Endothelial cell of umbilical vein (primary cell): ENCODE measurements around the gene TSPAN31. TPM values are rescaled to one million over a fixed set of nuclear protein-coding genes. Genes with fewer than 3 reads are reported as not detected.

Source experiments
- BruUV-seq: library from RNA; stranded (reverse); fragments of 400-500 nt; replicated peaks from 2 replicates; lab custom pipeline; 2021; lab: Mats Ljungman, UMichigan
- CTCF ChIA-PET: fragments of 300-600, 350-600 bp; sonication (Branson Sonifier 250); formaldehyde crosslinking; loops from one replicate; lab custom pipeline; 2021; ENCODE audit warnings: antibody characterized with exemption, inconsistent platforms; lab: Charles Lee
- POLR2A ChIA-PET: fragments of 300-600, 350-600 bp; sonication (Branson Sonifier 250); formaldehyde crosslinking; loops from one replicate; lab custom pipeline; 2021; ENCODE audit warnings: antibody characterized with exemption, inconsistent platforms; lab: Charles Lee
- DNase-seq: peaks from one replicate; pipeline ENCODE4 v3.0.0-alpha.2; 2011; ENCODE audit warnings: low read depth, low spot score
- FAIRE-seq: peaks from 2 replicates; lab custom pipeline; 2011; peaks lifted over from hg19 to GRCh38; lab: Jason Lieb, UNC
- H2AFZ ChIP-seq: 2 replicates; pipeline ENCODE4 v1.6.0; 2012; ENCODE audit warnings: low read depth, low read length, control low read depth, inconsistent platforms
- H3K27ac ChIP-seq: 2 replicates; pipeline ENCODE4 v1.5.1; 2011; ENCODE audit warnings: low read depth, mild to moderate bottlenecking, control low read depth, low read length, moderate library complexity; ENCODE audit not compliant: insufficient read depth
- H3K27me3 ChIP-seq, 2 experiments: 2 replicates each; pipeline versions ENCODE4 v1.6.0 to v1.6.1; 2011; ENCODE audit warnings: low read length in 2 of 2, mixed read lengths in 1 of 2; ENCODE audit not compliant: control insufficient read depth in 2 of 2, insufficient read depth in 2 of 2
- H3K36me3 ChIP-seq, 2 experiments: 2 replicates in 1 of 2; 3 replicates in 1 of 2; pipeline ENCODE4 v1.5.1; 2011; ENCODE audit warnings: low read length in 2 of 2, mild to moderate bottlenecking in 1 of 2, moderate library complexity in 1 of 2; ENCODE audit not compliant: control insufficient read depth in 2 of 2, insufficient read depth in 2 of 2; ENCODE audit errors: extremely low read depth in 1 of 2
- H3K4me1 ChIP-seq: 3 replicates; pipeline ENCODE4 v1.5.1; 2011; ENCODE audit warnings: mild to moderate bottlenecking, low read length; ENCODE audit not compliant: control insufficient read depth, insufficient read depth; ENCODE audit errors: extremely low read depth
- H3K4me2 ChIP-seq: 2 replicates; pipeline ENCODE4 v1.6.1; 2011; ENCODE audit warnings: low read length, control low read depth, mixed read lengths; ENCODE audit not compliant: insufficient read depth
- H3K4me3 ChIP-seq, 3 experiments: fragments of 200-600 bp in 1 of 3; sonication (generic), shearing (Covaris generic) in 1 of 3; replicated peaks in 1 of 3; 2 replicates each; pipeline ENCODE4 v1.5.1; 2011 to 2016; ENCODE audit warnings: control low read depth in 3 of 3, low read length in 3 of 3, mild to moderate bottlenecking in 2 of 3, inconsistent platforms in 1 of 3, low read depth in 1 of 3, moderate library complexity in 1 of 3; ENCODE audit not compliant: insufficient read depth in 1 of 3
- H3K79me2 ChIP-seq: 2 replicates; pipeline ENCODE4 v1.6.0; 2012; ENCODE audit warnings: low read length, inconsistent platforms; ENCODE audit not compliant: control insufficient read depth, insufficient read depth
- H3K9ac ChIP-seq: replicated peaks from 2 replicates; pipeline ENCODE3; 2011; ENCODE audit warnings: low read length, control low read depth; ENCODE audit not compliant: insufficient read depth; ENCODE audit errors: extremely low read depth
- H3K9me1 ChIP-seq: replicated peaks from 3 replicates; pipeline ENCODE4 v1.6.0; 2011; ENCODE audit warnings: mild to moderate bottlenecking, low read length; ENCODE audit not compliant: control insufficient read depth, insufficient read depth; ENCODE audit errors: extremely low read depth
- H3K9me3 ChIP-seq: replicated peaks from 2 replicates; pipeline ENCODE4 v1.5.1; 2012; ENCODE audit warnings: low read length, inconsistent platforms; ENCODE audit not compliant: control insufficient read depth, insufficient read depth
- H4K20me1 ChIP-seq: replicated peaks from 2 replicates; pipeline ENCODE3; 2011; ENCODE audit warnings: mild to moderate bottlenecking, low read length; ENCODE audit not compliant: control insufficient read depth, insufficient read depth; ENCODE audit errors: extremely low read depth
- CTCF ChIP-seq, 2 donors: IDR thresholded peaks; 1 replicate in 1 of 2; 2 replicates in 1 of 2; pipeline ENCODE4 v1.5.1; 2011; ENCODE audit warnings: low read length in 2 of 2, mild to moderate bottlenecking in 2 of 2, moderate library complexity in 2 of 2, control low read depth in 1 of 2, inconsistent platforms in 1 of 2, low read depth in 1 of 2; ENCODE audit not compliant: insufficient read depth in 1 of 2; ENCODE audit errors: extremely low read depth in 1 of 2
- EZH2 ChIP-seq: IDR thresholded peaks from 2 replicates; pipeline ENCODE4 v1.6.1; 2012; ENCODE audit warnings: borderline replicate concordance, low read depth, mild to moderate bottlenecking, moderate library complexity, low read length, inconsistent platforms; ENCODE audit not compliant: severe bottlenecking
- FOS ChIP-seq: IDR thresholded peaks from 2 replicates; pipeline ENCODE4 v1.6.1; 2011; ENCODE audit warnings: mild to moderate bottlenecking, low read length, moderate library complexity, borderline replicate concordance; ENCODE audit not compliant: insufficient read depth
- GATA2 ChIP-seq: IDR thresholded peaks from 2 replicates; pipeline ENCODE4 v1.7.0; 2011; ENCODE audit warnings: low read depth, mild to moderate bottlenecking, moderate library complexity, mixed read lengths, low read length; ENCODE audit not compliant: insufficient read length, insufficient read depth
- JUN ChIP-seq: IDR thresholded peaks from 2 replicates; pipeline ENCODE4 v1.6.1; 2011; ENCODE audit warnings: borderline replicate concordance, low read depth; ENCODE audit not compliant: insufficient read length, insufficient read depth
- MAX ChIP-seq: IDR thresholded peaks from 2 replicates; pipeline ENCODE4 v1.6.1; 2011; ENCODE audit not compliant: insufficient read depth, insufficient read length
- MYC ChIP-seq: IDR thresholded peaks from one replicate; pipeline ENCODE4 v1.6.1; 2011; ENCODE audit warnings: mild to moderate bottlenecking, low read depth, low read length
- POLR2A ChIP-seq: IDR thresholded peaks from 2 replicates; pipeline ENCODE4 v1.6.1; 2012; ENCODE audit warnings: low read depth, mild to moderate bottlenecking, control low read depth, low read length
- POLR2AphosphoS5 ChIP-seq: IDR thresholded peaks from 2 replicates; pipeline ENCODE4 v1.6.1; 2012; ENCODE audit warnings: low read depth, mild to moderate bottlenecking, control low read depth, low read length, moderate library complexity; ENCODE audit not compliant: insufficient read depth
- dilution Hi-C: fragments of 300-500 bp; cut with MboI; formaldehyde crosslinking; loops from one replicate; pipeline ENCODE4 v1.15.0; 2019; ENCODE audit warnings: low sequenced_read_pairs; ENCODE audit not compliant: extremely low pct_ligation_motif_present
- intact Hi-C: fragments of 100-400 bp; cut with micrococcal nuclease; formaldehyde crosslinking; loops from one replicate; pipeline ENCODE4 v1.10.0; 2022
- polyA plus RNA-seq, 4 experiments: library from polyadenylated mRNA; depleted of rRNA in 3 of 4; stranded (reverse) in 3 of 4; unstranded in 1 of 4; fragments of >200 nt; gene quantifications; 2 replicates each; pipeline versions ENCODE4 v1.2.1 to v1.2.3, GENCODE V29; 2011 to 2012; ENCODE audit warnings: missing spikeins in 1 of 4
- total RNA-seq: library from RNA; stranded (reverse); gene quantifications from 2 replicates; pipeline ENCODE4 v1.2.3, GENCODE V29; 2021

TSPAN31 gene
- total and polyA plus RNA-seq, 2 donors (not counting 3 experiments of a cell fraction or from before 2014, with no cell fraction given) = 15.0 to 43.9 TPM

DNA sequence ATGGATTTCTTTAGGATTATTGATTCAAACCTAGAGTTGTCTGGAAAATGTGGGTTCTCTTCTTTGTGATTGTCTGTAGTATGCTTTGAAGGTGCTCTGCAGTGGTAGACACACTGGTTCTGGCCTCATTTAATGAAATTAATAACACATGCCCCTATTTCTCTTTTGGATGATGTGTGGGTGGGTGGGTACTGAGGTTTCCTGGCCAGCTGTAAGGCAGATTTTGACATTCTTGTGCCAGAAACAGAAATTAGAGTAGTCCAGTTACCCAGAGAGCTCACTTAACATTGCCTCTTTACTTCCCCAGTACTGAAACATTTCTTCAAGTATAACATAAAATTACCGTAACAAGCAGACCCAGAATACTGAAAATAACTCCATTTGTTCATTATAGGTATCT, 52.2 kb downstream of the TSPAN31 start:
- Histone ChIP-seq H4K20me1 (no peaks in the 10 kb centered on the region), H3K4me2 (no peak overlapping the region), H3K9ac (no peak overlapping the region), H3K9me3 (no peaks in the 10 kb centered on the region), H3K27me3 (no peaks in the 10 kb centered on the region), H3K27ac (no peak overlapping the region), H3K4me1 (no peaks in the 10 kb centered on the region), H3K4me3 (no peak overlapping the region), H2AFZ (no peak overlapping the region), H3K79me2 (no peaks in the 10 kb centered on the region), H3K36me3 (peaks cover 15 to 21% of the 10 kb centered on the region in 2 experiments), H3K9me1 (no peaks in the 10 kb centered on the region)
- POLR2A ChIA-PET = no interaction called here
- CTCF ChIA-PET = interaction anchor here (1.3 to 1.5 kb wide), 2 partner anchors 9 to 13 kb away, joined by 3 to 4 read pairs; no protein-coding TSS in a partner anchor
- intact Hi-C loops = loop anchor here (1.0 kb wide), 1 partner anchor 14 kb away; no protein-coding TSS in a partner anchor
- FAIRE-seq (no peak), DNase-seq (no peak)
- BruUV-seq = no TSS peak
- TF ChIP-seq CTCF (IDR thresholded peaks at IDR 0.05; ENCODE audit: extremely low read depth in 1 of 2, insufficient read depth in 1 of 2, low read depth in 1 of 2, low read length in 2 of 2) (no peak), POLR2A (no peak), EZH2 (no peak)
- dilution Hi-C loops = no loop called here

DNA sequence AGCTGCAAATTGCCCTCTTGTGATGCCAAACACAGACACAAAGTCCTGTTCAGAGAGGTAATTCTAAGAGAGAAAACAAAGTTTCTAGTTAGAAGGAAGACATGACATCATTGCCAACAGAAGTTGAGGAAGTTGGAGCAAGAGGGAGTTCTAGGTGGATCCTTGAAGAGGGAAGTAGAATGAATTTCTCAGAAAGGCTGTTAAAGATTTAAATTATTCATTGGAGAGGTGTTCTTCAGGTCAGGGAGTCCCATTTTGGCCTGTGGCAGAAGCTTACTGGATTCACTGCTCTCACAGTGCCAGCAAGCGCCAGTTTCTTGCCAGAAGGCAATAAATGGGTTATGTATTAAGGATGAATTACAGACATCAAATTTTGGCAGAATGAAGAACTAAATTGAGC, 53.1 kb downstream of the TSPAN31 start:
- FAIRE-seq (no peak), DNase-seq (no peak)
- ChIA-PET CTCF (interaction anchor here (1.1 to 1.5 kb wide), 3 partner anchors 8 to 41 kb away, joined by 3 to 4 read pairs (median 4); no protein-coding TSS in a partner anchor), POLR2A (no interaction called here)
- BruUV-seq = no TSS peak
- Histone ChIP-seq H3K4me2 (no peak overlapping the region), H3K4me1 (no peaks in the 10 kb centered on the region), H3K9me1 (no peaks in the 10 kb centered on the region), H3K27me3 (no peaks in the 10 kb centered on the region), H3K4me3 (no peak overlapping the region), H3K27ac (no peak overlapping the region), H2AFZ (no peak overlapping the region), H3K36me3 (peaks cover 12 to 24% of the 10 kb centered on the region in 2 experiments), H3K9ac (no peak overlapping the region), H4K20me1 (no peaks in the 10 kb centered on the region), H3K9me3 (no peaks in the 10 kb centered on the region), H3K79me2 (no peaks in the 10 kb centered on the region)
- TF ChIP-seq EZH2 (no peak), POLR2AphosphoS5 (no peak), GATA2 (no peak), FOS (no peak), POLR2A (no peak), CTCF (IDR thresholded peaks at IDR 0.05; ENCODE audit: extremely low read depth in 1 of 2, insufficient read depth in 1 of 2, low read depth in 1 of 2, low read length in 2 of 2) (no peak), MAX (no peak), JUN (no peak), MYC (no peak)
- dilution Hi-C loops = no loop called here
- intact Hi-C loops = loop anchor here (1.0 kb wide), 1 partner anchor 15 kb away; no protein-coding TSS in a partner anchor
